ENCODE results near the gene HYOU1.
A peak's percentile ranks its signal among the peaks of the same experiment; 100 is the strongest.
"Not testable (repeated sequence)": the region's sequence is repeated elsewhere in the genome, so short reads cannot be mapped to it uniquely, and the experiment has no call there.

The HYOU1 gene

DNA sequence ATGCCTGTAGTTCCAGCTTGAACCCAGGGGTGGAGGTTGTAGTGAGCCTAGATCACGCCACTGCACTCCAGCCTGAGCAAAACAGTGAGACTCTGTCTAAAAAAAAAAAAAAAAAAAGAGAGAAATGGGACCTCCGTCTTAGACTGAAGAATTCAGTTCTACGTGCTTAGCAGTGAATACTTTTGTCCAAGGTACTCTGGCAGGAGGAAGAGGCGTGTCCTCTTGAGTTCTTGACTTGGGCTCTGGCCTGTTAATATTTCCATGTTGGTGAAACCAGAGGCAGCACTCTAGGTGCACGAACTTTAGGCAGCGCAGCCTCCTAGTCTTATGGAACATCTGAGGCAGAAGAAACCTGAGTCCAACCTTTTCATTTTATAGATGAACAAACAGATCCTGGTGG lies 30.1 kb upstream of the HYOU1 start:
- DNase-seq (ENCODE audit: low read depth) = no peak

DNA sequence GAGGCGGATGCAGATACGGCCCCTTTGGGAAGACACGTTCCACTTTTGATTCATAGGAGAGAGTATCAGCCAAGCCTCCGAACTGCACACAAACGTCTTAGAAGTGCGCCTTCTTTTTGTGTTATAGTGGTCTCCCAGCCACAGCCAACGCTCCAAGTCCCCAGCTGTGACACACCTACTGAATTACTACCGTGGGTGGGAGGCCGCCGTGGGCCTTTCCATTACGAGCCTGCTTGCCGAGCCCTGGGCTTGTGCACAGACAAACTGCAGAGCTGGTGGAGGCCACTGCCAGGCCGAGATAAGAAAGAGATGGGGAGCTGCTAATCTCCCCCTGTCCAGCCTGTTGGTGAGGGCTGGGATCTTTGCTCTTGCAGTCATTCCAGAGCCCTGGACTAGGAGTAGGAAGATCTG lies 28.4 kb upstream of the HYOU1 start:
- DNase-seq (ENCODE audit: low read depth) = peak; percentile 34

GRCh38 chr11:119084663-119085436 lies 27.8 kb upstream of the HYOU1 start, which contains the start of gene HMBS:
Gene HMBS (plus strand): TSS chr11:119084881. CDS start chr11:119085034, 153 bp downstream.
- peak; percentile 97 for DNase-seq (ENCODE audit: low read depth)

DNA sequence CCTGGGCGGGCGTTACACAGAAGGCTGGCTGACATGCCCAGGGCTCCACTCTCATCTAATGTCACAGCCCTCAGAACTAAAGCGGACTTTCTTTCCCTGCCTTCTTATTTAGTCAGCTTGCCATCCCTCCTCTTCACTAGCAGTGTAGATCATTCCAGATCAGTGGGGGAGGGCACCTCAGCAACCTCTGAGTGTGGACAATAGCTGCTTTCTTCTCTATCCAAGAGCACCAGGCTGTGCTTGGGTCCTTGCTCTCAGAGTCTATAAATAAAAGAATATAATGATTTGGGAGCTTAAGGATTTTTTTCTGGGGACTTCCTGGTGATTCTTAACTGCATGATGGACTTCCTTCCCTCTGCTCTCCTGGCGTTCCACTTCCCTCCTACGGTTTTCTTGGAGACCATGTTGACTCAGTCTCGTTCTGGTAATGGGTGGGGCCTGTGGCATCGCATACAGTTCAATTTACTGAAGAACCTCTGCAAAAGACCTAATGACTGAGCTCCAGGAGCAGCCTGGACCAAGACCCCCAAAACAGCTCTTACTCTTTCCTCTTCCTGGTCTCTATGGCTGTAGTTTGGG lies 24.8 kb upstream of the HYOU1 start:
- no peak for DNase-seq (ENCODE audit: low read depth)

DNA sequence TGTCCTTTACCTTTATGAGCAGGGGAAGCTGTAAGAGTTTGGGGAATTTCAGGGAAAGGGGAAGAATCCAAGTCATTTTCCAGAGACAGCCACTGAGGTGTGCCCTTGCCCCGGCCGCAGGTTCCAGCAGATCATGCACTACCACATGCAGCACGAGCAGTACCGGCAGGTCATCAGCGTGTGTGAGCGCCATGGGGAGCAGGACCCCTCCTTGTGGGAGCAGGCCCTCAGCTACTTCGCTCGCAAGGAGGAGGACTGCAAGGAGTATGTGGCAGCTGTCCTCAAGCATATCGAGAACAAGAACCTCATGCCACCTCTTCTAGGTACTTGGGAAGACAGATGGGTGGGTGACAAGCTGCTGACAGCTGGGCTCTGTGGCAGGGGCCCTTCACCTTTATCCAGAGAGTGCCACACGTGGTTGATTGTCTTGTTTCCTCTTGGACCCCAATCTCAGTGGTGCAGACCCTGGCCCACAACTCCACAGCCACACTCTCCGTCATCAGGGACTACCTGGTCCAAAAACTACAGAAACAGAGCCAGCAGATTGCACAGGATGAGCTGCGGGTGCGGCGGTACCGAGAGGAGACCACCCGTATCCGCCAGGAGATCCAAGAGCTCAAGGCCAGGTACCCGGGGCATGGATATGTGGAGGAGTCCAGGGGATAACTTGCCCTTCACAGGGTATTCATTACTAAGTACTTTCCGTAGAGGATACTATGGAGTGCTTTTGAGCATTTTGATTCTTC lies 21.8 kb upstream of the HYOU1 start:
- no peak for DNase-seq (ENCODE audit: low read depth)

GRCh38 chr11:119077839-119078238 lies 20.8 kb upstream of the HYOU1 start:
- no peak for DNase-seq (ENCODE audit: low read depth)

DNA sequence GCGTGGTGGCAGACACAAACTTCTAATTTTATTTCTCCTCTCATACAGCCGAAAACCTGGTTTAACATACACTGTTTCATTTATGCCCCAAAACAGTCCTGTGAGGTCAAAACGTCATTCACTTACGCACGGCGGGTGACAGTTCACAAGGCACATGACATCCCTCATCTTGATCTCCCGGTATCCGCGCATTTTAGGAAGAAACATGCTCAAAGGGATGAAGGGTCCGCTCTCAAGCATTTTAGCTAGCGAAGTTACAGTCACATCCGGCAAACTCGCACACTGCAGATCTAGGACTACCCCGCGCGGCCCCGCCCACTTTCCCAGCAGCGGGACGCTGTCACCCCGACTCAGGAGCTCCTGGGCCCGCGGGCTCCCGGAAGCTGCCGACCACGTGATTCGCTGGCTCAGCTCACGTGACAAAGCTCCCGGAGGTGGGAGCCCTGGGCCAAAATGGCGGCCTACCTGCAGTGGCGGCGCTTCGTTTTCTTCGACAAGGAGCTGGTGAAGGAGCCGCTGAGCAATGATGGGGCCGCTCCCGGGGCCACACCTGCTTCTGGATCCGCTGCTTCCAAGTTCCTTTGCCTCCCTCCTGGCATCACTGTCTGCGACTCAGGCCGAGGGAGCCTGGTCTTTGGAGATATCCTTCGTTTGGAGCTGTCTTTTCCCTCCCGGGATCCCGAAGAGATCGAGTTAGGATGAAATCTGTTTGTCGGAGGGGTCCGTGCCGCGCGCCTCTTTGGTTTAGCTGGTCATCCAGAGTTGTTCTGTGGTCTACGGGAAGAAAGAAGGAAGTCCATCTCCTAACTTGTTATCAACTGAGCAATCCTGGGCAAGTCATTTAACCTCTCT lies 10.6 kb upstream of the HYOU1 start, which contains the start of gene VPS11:
VPS11 (plus strand) TSS at position 448 of the 852 bp plus-strand sequence; CDS start at position 454, 6 bp downstream.
- DNase-seq (ENCODE audit: low read depth) = peak; percentile 94

- peak; percentile 49 for DNase-seq (ENCODE audit: low read depth)
Measured at GRCh38 chr11:119065369-119065768, 8.4 kb upstream of the HYOU1 start.

- DNase-seq (ENCODE audit: low read depth) = peak; percentile 76
Measured at GRCh38 chr11:119062779-119063178, 5.8 kb upstream of the HYOU1 start.

DNA sequence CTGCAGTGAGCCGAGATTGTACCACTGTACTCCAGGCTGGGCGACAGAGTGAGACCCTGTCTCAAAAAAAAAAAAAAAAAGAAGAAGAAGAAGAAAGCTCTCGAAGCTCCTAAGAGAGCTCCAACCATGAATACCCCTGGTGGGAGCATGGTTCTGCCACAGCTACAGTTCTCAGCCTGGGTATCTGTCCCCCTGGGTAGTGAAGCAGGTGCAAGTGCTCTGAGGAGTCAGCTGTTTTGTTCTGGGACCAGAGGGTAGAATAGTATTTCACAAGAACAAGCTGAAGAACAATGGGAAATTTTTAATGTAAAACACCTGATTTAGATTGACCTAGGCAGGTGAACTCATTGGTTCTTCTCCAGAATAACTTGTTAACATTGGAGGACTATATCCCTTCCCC lies 4.3 kb upstream of the HYOU1 start:
- no peak for DNase-seq (ENCODE audit: low read depth)

GRCh38 chr11:119059128-119059527 lies 2.1 kb upstream of the HYOU1 start:
- not testable (repeated sequence) for DNase-seq (ENCODE audit: low read depth)

DNA sequence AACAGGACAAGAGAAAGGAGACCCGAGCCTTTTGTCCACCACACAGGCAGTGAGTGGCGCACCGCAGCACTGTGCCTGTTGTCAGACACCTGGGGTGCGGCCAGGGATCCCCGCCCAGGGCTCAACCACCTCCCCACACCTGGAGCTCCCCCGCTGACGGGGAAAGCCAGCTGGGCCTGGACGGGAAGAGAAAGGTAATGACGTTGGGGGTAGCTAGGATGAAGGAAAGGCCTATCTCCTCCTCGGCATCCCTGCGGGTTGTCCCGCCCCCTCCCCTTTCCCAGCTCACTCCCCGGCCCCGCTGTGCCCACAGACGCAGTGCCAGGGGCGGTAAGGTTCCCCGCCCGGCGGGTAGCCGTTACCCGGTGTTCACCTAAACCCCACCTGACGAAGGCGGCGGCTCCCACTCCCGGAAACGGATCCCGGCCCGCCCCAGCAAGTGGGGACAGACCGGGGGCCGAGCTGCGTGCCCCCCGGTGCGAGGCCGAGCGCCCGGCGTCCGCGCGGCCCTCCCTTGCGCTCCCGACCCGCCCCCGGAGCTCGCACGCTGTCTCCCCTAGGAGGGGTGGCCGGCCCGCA lies 495 bp downstream of the HYOU1 start:
- no peak for DNase-seq (ENCODE audit: low read depth)

GRCh38 chr11:119055901-119056300 lies 1.1 kb downstream of the HYOU1 start:
- DNase-seq (ENCODE audit: low read depth) = peak; percentile 43

GRCh38 chr11:119054418-119054817 lies 2.6 kb downstream of the HYOU1 start:
- DNase-seq (ENCODE audit: low read depth) = no peak

DNA sequence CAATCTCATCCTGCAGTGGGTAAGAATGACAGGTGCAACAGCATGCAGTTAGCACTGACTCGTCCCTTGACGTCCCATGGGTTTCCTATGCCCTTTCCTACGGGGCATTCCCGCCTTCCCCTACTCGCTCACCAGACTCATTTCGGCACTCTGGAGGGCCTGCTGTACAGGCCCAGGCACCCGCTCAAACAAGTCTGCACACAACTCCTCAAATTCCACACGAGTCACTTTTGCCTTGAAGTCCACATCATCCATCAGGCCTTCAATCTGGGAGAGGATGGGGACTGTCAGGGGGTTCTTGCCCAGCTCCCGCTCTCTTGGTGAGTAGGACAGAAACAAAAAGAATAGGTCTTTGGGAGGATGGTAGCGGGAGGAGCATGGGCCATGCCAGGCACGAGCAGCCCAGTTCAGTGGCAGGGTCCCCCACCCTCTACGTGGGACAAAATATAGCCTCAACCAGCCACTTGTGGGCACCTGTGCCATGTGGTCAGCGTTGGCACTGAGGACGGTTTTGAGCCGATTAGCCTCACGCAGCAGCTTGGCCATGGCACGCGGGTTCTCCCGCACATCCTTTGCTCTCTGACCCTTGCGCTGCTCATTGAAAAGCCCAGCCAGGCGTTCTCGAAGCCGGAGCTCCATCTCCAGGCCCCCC lies 4.7 kb downstream of the HYOU1 start:
- DNase-seq (ENCODE audit: low read depth) = no peak

GRCh38 chr11:119051440-119052162 lies 5.4 kb downstream of the HYOU1 start:
- no peak for DNase-seq (ENCODE audit: low read depth)

- no peak for DNase-seq (ENCODE audit: low read depth)
Measured at GRCh38 chr11:119049081-119049480, 7.9 kb downstream of the HYOU1 start.

DNA sequence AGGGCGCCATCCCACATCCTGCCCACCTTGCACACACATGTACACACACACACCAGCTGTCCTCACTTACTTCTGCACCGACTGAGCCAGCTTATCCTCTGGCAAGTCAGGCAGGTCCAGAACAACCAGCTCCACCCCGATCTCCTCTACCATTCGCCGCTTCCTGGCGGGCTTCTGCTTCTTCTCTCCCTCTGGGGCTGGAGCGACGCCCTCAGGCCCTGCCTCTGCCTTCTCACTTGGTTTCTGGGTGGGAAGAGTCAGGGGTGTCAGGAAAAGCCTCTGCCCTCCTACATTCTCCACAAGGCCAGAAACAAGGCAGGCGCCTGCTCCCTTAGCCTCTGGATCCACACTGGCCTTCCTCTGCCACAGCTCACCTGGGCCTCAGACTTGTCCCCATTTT lies 8.4 kb downstream of the HYOU1 start:
- DNase-seq (ENCODE audit: low read depth) = no peak

DNA sequence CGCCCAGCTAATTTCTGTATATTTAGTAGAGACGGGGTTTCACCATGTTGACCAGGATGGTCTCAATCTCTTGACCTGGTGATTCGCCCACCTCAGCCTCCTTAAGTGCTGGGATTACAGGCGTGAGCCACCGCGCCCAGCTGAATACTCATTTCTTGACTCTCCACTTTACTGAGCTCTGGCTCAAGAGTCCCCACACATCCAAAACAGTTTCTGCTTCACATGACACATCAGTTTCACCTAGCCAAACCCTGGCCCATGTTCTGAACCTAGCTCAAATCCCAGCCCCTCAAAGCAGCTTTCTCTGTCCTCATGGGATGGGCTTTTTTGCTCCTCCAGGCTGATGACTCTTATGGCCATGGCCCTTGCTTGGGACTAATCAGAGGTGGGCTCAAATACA lies 9.8 kb downstream of the HYOU1 start:
- no peak for DNase-seq (ENCODE audit: low read depth)

DNA sequence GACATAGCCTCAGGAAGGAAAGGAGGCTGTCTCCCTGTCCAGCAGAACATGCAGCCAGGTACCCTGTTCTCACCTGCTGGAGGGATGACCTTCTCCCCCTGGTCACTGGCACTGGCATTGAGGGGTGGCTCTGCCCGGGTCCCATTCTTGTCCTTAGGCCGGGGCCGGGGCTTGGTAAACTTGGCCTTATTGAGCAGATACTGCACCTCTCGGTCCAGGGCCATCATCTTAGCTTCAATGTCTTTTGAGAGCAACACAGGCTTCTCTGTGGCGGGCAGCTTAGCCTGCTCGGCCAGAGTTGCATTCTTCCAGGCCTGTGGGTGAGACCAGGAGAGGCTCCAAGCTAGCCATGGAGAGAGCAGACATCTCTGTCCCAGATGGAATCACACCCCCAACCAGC lies 10.5 kb downstream of the HYOU1 start:
- no peak for DNase-seq (ENCODE audit: low read depth)

Data from iris pigment epithelial cell (primary cell).